Gastrocnemius medialis (tissue), 4 donors: ENCODE data around the gene MACROD2.

ENCODE experiments used
- POLR2A ChIP-seq, 2 donors: fragments of 450-650 bp; IDR thresholded peaks; one replicate each; pipeline ENCODE4 v1.6.1; 2017; ENCODE audit warnings: antibody characterized with exemption in 2 of 2, mild to moderate bottlenecking in 2 of 2, moderate library complexity in 2 of 2
- TF ChIP-seq, protein P1 (sequence below), 5 experiments: fragments of 450-650 bp in 3 of 5; fragments of 200-600 bp in 2 of 5; sonication (generic) in 2 of 5; IDR thresholded peaks in 4 of 5; conservative IDR thresholded peaks in 1 of 5; 1 replicate in 4 of 5; 2 replicates in 1 of 5; pipeline ENCODE4 v1.5.1; 2016 to 2019; ENCODE audit warnings: antibody characterized with exemption in 5 of 5, mild to moderate bottlenecking in 3 of 5, moderate library complexity in 3 of 5

DNA sequence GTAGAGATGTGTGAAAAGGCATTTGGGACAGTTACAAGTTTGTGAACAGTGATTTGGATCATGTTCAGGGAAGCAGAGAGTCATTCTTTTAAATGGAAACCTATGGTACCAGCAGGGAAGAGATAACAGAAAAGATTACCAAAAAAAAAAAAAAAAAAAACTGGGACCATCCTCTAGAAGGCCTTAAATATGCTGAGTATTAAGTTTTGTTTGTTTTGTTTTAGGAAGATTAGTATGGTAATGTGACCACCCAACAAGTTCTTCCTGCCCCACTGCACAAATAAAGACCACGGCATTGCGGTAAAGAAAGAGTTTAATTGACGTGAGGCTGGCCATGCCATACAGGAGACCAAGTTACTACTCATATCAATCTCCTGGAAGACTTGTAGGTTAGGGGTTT lies 1631.8 kb downstream of the MACROD2 start:
- TF ChIP-seq POLR2A (IDR thresholded peaks at IDR 0.05) = no peak
- TF ChIP-seq, protein P1, sequence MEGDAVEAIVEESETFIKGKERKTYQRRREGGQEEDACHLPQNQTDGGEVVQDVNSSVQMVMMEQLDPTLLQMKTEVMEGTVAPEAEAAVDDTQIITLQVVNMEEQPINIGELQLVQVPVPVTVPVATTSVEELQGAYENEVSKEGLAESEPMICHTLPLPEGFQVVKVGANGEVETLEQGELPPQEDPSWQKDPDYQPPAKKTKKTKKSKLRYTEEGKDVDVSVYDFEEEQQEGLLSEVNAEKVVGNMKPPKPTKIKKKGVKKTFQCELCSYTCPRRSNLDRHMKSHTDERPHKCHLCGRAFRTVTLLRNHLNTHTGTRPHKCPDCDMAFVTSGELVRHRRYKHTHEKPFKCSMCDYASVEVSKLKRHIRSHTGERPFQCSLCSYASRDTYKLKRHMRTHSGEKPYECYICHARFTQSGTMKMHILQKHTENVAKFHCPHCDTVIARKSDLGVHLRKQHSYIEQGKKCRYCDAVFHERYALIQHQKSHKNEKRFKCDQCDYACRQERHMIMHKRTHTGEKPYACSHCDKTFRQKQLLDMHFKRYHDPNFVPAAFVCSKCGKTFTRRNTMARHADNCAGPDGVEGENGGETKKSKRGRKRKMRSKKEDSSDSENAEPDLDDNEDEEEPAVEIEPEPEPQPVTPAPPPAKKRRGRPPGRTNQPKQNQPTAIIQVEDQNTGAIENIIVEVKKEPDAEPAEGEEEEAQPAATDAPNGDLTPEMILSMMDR (IDR thresholded peaks at IDR 0.05 in 4 of 5, conservative IDR thresholded peaks at IDR 0.05 in 1 of 5) = no peak
